ENCODE measurements around the gene PYCR2.
A peak's percentile ranks its signal among the peaks of the same experiment; 100 is the strongest.
"Not testable (repeated sequence)": the region's sequence is repeated elsewhere in the genome, so short reads cannot be mapped to it uniquely, and the experiment has no call there.

The PYCR2 gene

GRCh38 chr1:225890346-225891228 lies 33.5 kb downstream of the PYCR2 start:
- no peak for DNase-seq (ENCODE audit: low read depth)

- DNase-seq (ENCODE audit: low read depth): no peak
Observed at GRCh38 chr1:225889743-225890142, 34.3 kb downstream of the PYCR2 start.

GRCh38 chr1:225888898-225889601 lies 35.0 kb downstream of the PYCR2 start, which contains the start of gene LEFTY1:
Gene LEFTY1, minus strand, starts transcription at chr1:225889146. Its CDS starts 80 bp downstream, at chr1:225889066.
- DNase-seq (ENCODE audit: low read depth): no peak

GRCh38 chr1:225888289-225888897 lies 35.7 kb downstream of the PYCR2 start:
- no peak for DNase-seq (ENCODE audit: low read depth)

GRCh38 chr1:225887554-225888288 lies 36.3 kb downstream of the PYCR2 start:
- DNase-seq (ENCODE audit: low read depth): not testable (repeated sequence)

GRCh38 chr1:225887030-225887314 lies 37.1 kb downstream of the PYCR2 start:
- DNase-seq (ENCODE audit: low read depth): no peak

- DNase-seq (ENCODE audit: low read depth): no peak
Observed at GRCh38 chr1:225886159-225887029, 37.7 kb downstream of the PYCR2 start.

GRCh38 chr1:225885336-225885735 lies 38.7 kb downstream of the PYCR2 start:
- no peak for DNase-seq (ENCODE audit: low read depth)

- no peak for DNase-seq (ENCODE audit: low read depth)
Observed at GRCh38 chr1:225883616-225884265, 40.3 kb downstream of the PYCR2 start.

- no peak for DNase-seq (ENCODE audit: low read depth)
Observed at GRCh38 chr1:225882694-225883615, 41.1 kb downstream of the PYCR2 start.

- DNase-seq (ENCODE audit: low read depth): peak; percentile 83
Observed at GRCh38 chr1:225881959-225882693, 41.9 kb downstream of the PYCR2 start, which contains the start of gene TMEM63A. Gene TMEM63A, minus strand, starts transcription at chr1:225882380. Its CDS starts 4,800 bp downstream, at chr1:225877580.

GRCh38 chr1:225881081-225881958 lies 42.7 kb downstream of the PYCR2 start:
- DNase-seq (ENCODE audit: low read depth): no peak

GRCh38 chr1:225880636-225881035 lies 43.4 kb downstream of the PYCR2 start:
- DNase-seq (ENCODE audit: low read depth): no peak

GRCh38 chr1:225880222-225880588 lies 43.8 kb downstream of the PYCR2 start:
- DNase-seq (ENCODE audit: low read depth): no peak

GRCh38 chr1:225879521-225880221 lies 44.4 kb downstream of the PYCR2 start:
- no peak for DNase-seq (ENCODE audit: low read depth)

- no peak for DNase-seq (ENCODE audit: low read depth)
Observed at GRCh38 chr1:225878282-225878681, 45.8 kb downstream of the PYCR2 start.

- DNase-seq (ENCODE audit: low read depth): no peak
Observed at GRCh38 chr1:225877580-225877979, 46.5 kb downstream of the PYCR2 start.
